HCT116 (cell line): ENCODE measurements around the gene COL5A2.

ENCODE experiments used
- CTCF ChIP-seq, 3 experiments: fragments of 200-600 bp in 1 of 3; sonication (generic) in 1 of 3; IDR thresholded peaks in 2 of 3; conservative IDR thresholded peaks in 1 of 3; 2 replicates each; pipeline ENCODE4 v1.5.1; 2012 to 2017; ENCODE audit warnings: low read depth in 2 of 3, low read length in 2 of 3, antibody characterized with exemption in 1 of 3, borderline replicate concordance in 1 of 3, control low read depth in 1 of 3, mild to moderate bottlenecking in 1 of 3, mixed read lengths in 1 of 3, mixed run types in 1 of 3, moderate library complexity in 1 of 3; ENCODE audit not compliant: insufficient read depth in 1 of 3
- JUND ChIP-seq: IDR thresholded peaks from 2 replicates; pipeline ENCODE4 v1.6.1; 2012
- POLR2A ChIP-seq: IDR thresholded peaks from 2 replicates; pipeline ENCODE4 v1.7.0; 2011; ENCODE audit warnings: borderline replicate concordance; ENCODE audit not compliant: insufficient read depth, insufficient read length; ENCODE audit errors: extremely low read depth
- POLR2AphosphoS5 ChIP-seq: IDR thresholded peaks from 2 replicates; pipeline ENCODE4 v1.6.1; 2011; ENCODE audit warnings: mild to moderate bottlenecking, low read depth, low read length, moderate library complexity
- RAD21 ChIP-seq: IDR thresholded peaks from 2 replicates; pipeline ENCODE4 v1.6.1; 2012; ENCODE audit warnings: low read depth, mild to moderate bottlenecking
- SRF ChIP-seq: IDR thresholded peaks from 2 replicates; pipeline ENCODE4 v1.6.1; 2012; ENCODE audit warnings: low read depth

DNA sequence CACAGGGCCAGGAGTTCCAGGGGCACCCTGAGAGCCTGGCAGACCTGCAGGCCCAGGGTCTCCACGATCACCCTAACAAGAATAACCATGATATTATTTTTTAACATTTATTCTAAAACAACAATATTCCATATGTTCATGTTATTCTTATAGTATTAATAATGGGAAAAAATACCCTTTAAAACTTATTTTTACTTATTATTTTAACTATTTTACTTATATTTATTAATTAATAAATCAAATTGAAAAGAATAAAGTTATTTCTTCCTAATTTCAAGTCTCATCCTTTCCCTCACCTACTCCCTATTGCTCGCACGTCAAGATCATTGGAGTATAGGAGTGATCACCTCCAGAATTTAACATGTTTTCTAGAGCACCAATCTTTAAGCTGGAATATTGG is 133.7 kb downstream of the COL5A2 start:
- TF ChIP-seq CTCF (IDR thresholded peaks at IDR 0.05 in 2 of 3, conservative IDR thresholded peaks at IDR 0.05 in 1 of 3; ENCODE audit: borderline replicate concordance in 1 of 3, insufficient read depth in 1 of 3, low read depth in 2 of 3, low read length in 2 of 3) (no peak), SRF (no peak), POLR2AphosphoS5 (no peak), POLR2A (no peak), RAD21 (no peak), JUND (no peak)
